GM12891 (cell line): ENCODE results near the gene PRKAR1B.

ENCODE experiments used
- PAX5 ChIP-seq: IDR thresholded peaks from 2 replicates; pipeline ENCODE4 v1.6.1; 2011; ENCODE audit warnings: low read length, moderate library complexity, mild to moderate bottlenecking; ENCODE audit not compliant: insufficient read depth, severe bottlenecking
- POLR2A ChIP-seq: IDR thresholded peaks from 2 replicates; pipeline ENCODE4 v1.6.1; 2011; ENCODE audit warnings: low read depth, low read length, control low read depth
- POLR2AphosphoS5 ChIP-seq: IDR thresholded peaks from 2 replicates; pipeline ENCODE4 v1.6.1; 2011; ENCODE audit warnings: low read depth, low read length, control low read depth
- TAF1 ChIP-seq: IDR thresholded peaks from 2 replicates; pipeline ENCODE4 v1.6.1; 2011; ENCODE audit warnings: low read depth, low read length, control low read depth

- no peak for TF ChIP-seq POLR2AphosphoS5
- TF ChIP-seq POLR2A = no peak
- TF ChIP-seq PAX5 = no peak
- no peak for TF ChIP-seq TAF1
Measured at GRCh38 chr7:522071-522950, 204.8 kb downstream of the PRKAR1B start.
